ENCODE results near the gene POU2F1.

GRCh38 chr1:167220537-167221125, at the start of gene POU2F1:
- TF ChIP-seq EZH2 (IDR thresholded peaks at IDR 0.05; ENCODE audit: borderline replicate concordance, insufficient read depth, low read depth, low read length, poor library complexity, severe bottlenecking) = no peak
- TF ChIP-seq, protein P1, sequence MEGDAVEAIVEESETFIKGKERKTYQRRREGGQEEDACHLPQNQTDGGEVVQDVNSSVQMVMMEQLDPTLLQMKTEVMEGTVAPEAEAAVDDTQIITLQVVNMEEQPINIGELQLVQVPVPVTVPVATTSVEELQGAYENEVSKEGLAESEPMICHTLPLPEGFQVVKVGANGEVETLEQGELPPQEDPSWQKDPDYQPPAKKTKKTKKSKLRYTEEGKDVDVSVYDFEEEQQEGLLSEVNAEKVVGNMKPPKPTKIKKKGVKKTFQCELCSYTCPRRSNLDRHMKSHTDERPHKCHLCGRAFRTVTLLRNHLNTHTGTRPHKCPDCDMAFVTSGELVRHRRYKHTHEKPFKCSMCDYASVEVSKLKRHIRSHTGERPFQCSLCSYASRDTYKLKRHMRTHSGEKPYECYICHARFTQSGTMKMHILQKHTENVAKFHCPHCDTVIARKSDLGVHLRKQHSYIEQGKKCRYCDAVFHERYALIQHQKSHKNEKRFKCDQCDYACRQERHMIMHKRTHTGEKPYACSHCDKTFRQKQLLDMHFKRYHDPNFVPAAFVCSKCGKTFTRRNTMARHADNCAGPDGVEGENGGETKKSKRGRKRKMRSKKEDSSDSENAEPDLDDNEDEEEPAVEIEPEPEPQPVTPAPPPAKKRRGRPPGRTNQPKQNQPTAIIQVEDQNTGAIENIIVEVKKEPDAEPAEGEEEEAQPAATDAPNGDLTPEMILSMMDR (IDR thresholded peaks at IDR 0.05) = peak; percentile 61
